ENCODE measurements around the gene VMP1.
A peak's percentile ranks its signal among the peaks of the same experiment; 100 is the strongest.

DNA sequence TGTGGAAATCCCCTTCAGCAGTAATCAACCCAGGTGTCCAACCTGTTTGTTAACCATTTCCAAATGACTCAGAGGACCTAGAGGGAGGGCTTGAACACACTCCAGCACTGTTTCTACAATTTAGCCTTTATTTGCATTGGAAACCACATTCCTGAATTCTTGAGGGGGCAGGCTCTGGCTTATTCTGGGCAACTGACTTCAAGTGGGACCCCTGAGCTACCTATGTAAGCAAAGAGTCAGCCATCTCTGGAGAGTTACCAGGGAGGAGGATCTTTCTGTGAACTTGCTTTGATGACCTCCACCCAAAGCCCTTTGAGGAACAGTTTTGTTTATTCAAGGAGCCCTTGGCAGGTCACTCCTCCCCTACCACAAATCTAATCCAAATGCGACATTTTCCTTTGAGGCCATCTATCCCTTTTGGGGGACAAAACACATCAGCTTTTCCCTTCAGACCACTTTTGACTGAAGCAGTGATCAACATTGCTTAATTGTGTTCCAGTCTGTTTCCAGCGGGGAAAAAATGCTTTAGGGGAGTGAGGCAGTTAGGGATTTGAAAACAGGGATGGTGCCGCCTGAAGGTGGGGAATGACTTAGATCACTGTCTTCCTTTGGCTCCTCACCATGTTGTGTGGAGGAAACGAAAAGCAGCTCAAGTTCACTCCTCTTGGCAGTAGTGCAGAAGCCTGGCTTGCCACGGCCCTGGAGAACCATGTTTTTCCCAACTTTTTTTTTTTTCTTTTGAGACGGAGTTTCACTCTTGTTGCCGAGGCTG is 139.1 kb downstream of the VMP1 start:
- TF ChIP-seq, protein P1, sequence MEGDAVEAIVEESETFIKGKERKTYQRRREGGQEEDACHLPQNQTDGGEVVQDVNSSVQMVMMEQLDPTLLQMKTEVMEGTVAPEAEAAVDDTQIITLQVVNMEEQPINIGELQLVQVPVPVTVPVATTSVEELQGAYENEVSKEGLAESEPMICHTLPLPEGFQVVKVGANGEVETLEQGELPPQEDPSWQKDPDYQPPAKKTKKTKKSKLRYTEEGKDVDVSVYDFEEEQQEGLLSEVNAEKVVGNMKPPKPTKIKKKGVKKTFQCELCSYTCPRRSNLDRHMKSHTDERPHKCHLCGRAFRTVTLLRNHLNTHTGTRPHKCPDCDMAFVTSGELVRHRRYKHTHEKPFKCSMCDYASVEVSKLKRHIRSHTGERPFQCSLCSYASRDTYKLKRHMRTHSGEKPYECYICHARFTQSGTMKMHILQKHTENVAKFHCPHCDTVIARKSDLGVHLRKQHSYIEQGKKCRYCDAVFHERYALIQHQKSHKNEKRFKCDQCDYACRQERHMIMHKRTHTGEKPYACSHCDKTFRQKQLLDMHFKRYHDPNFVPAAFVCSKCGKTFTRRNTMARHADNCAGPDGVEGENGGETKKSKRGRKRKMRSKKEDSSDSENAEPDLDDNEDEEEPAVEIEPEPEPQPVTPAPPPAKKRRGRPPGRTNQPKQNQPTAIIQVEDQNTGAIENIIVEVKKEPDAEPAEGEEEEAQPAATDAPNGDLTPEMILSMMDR (IDR thresholded peaks at IDR 0.05; ENCODE audit: low read depth, low read length), result no peak
- TF ChIP-seq, protein P2, sequence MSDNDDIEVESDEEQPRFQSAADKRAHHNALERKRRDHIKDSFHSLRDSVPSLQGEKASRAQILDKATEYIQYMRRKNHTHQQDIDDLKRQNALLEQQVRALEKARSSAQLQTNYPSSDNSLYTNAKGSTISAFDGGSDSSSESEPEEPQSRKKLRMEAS (IDR thresholded peaks at IDR 0.05; ENCODE audit: low read depth, low read length), result no peak
- TF ChIP-seq POLR2A (IDR thresholded peaks at IDR 0.05; ENCODE audit: extremely low read depth, insufficient read length) (no peak), MYC (IDR thresholded peaks at IDR 0.05; ENCODE audit: low read depth, low read length) (0 out of 2 replicates have a peak, but pooled peaks have one; percentile 7)

All from NB4 (cell line).